ENCODE data around the gene TSPAN4.

GRCh38 chr11:797296-798092 lies 45.2 kb upstream of the TSPAN4 start:
- TF ChIP-seq CTCF (IDR thresholded peaks at IDR 0.05) (no peak), POLR2AphosphoS5 (IDR thresholded peaks at IDR 0.05) (peak; percentile 51), POLR2A (IDR thresholded peaks at IDR 0.05) (no peak)
